GM21619 (cell line): ENCODE data around the gene ASTN2.

ENCODE experiments used
- ATAC-seq: cut with Tn5 transposase; IDR thresholded peaks from one replicate; pipeline ENCODE4 v1.9.1; 2021; ENCODE audit not compliant: unreplicated experiment

ASTN2 gene

DNA sequence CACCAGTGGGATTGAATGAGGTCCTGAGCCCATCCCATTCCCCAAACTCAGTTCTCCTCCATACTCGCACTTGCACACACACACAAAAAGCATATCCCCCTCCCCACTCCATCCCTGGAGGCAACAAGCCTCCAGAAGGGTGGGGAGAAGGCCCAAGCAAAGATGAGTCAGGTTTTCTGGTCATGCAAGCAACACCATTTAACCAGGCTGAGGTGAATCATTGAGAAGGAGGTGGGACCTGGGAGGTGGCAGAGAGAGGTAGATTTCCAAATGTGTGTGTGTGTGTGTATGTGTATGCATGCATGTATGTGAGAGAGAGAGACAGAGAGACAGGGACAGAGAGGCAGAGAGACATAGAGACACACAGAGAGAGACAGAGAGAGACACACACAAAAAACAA, 913.0 kb downstream of the ASTN2 start:
- ATAC-seq = no peak

DNA sequence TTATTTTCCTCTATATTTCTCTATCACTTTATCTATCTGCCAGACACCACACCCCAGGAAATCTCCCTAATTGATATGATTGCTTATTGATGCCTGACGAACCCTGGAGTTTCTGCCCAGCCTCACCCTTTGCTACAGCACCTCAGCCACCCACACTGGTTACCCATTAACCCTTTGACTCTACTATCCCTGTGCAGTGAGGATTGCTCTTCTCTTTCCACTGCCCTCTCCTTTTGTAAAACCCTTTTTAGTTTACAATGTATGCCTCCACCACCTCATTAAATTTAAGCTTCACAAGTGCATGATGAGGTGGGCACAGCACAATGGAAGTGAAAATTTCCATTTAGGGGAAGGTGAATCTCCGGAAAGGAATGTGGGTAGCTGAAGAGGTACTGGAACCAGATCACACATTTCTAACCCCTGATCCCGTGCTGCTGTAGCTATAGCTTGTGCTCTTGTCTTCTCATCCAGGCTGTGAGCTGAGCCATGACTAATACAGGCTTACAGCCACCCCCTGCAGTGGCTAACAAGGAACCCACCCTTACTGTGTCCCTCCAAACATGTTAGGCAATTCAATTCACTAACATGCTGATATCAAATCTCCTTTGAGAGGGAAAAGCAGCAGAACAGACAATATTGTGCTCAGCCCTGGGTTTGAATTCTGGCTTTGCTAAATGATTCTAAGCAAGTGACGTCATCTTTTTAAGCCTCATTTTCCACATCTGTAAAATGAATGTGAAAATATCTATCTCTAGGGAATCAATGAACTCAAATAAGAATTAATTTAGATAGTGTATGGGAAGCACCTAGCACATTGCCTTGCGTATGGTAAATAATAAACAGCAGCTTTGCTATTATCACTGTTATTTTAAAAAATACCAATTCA, 914.6 kb downstream of the ASTN2 start:
- ATAC-seq = no peak

DNA sequence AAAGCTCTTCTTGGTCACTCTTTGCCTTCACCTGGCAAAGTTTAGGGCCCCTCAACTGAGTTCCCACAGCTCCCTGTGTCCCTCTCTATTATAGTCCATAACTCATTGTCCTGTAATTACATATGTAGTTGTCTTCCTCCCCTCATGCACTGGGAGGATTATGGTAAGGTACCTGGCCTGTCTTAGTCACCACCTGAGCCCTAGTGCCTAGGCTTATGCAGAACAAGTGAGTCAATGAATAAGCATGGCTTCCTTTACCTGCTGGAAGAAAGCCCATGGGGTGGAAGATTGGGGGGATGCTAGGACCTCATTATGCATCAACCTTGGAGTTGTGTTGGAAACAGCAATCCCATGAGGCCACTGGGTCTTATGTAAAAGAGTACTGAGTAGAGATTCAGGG, 915.4 kb downstream of the ASTN2 start:
- no peak for ATAC-seq

DNA sequence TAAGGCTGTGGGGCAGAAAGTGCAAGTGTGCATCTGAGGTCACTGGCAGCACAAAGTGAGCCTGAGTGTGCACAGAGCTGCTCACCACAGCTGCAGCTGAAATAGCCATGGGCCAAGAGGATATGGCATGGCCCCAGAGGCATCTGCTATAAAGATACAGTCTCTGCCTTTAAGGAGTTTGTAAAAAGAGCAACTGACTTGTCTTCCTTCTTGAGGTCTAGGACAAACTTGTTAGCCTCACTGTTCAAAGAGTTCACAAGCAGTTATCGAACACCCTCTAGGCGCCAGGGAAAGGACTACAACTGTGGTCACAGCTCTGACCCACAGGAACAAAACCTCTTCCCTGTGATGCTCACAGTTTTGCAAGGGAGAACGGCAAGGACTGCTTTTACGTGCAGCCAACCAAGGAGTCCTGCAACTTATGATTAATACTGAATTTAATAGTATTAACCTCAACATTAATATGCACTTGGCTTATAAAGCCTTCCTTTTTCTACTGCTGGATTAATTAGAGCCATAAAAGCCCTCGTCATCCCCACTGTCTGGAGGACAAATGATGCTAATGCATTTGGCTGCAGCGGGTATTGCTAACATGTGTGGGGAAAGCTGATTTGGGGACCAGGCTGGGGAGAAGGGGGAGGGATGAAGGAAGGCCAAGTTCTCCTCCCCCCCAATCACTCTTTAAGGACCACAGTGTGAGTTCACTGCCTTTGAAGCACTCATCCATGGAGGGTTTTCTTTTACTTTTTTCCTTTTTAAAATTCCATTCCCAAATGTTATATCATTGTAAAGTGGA, 917.6 kb downstream of the ASTN2 start:
- ATAC-seq = no peak

DNA sequence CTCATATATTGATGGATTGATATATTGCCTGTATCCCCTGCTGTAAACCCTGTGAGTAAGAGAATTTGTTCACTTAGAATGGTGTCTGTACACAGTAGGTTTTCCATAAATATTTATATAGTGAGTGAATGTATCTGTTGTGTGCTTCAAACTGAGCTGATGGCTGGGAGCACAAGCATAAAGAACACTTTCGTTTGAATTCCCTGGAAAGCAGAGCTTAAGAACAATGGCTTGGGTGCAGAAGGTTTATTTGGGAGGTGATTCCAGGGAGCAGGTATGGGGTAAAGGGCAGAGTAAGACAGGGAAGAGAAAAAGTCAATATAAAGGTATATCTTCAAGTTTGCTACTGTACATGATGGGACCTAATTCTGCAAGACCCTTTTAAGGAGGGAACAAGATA, 918.7 kb downstream of the ASTN2 start:
- ATAC-seq = no peak

DNA sequence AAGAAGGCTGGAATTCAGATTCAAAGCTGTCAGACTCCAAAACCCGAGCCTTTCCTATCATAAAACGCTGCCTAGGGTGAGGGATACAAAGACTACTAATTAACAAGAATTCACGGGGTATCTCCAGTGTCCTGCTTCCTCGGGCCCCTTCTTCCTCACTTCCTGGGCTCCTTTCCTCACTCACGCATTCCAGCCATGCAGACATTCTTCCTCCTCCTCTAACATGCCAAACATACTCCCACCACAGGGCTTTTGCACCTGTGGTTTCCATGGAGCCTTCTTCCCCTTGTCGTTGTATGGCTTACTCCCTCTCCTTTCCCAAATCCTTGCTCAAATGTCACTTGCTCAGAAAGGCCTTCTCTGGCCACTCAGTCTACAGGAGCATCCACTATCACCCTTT, 919.1 kb downstream of the ASTN2 start:
- ATAC-seq = no peak

DNA sequence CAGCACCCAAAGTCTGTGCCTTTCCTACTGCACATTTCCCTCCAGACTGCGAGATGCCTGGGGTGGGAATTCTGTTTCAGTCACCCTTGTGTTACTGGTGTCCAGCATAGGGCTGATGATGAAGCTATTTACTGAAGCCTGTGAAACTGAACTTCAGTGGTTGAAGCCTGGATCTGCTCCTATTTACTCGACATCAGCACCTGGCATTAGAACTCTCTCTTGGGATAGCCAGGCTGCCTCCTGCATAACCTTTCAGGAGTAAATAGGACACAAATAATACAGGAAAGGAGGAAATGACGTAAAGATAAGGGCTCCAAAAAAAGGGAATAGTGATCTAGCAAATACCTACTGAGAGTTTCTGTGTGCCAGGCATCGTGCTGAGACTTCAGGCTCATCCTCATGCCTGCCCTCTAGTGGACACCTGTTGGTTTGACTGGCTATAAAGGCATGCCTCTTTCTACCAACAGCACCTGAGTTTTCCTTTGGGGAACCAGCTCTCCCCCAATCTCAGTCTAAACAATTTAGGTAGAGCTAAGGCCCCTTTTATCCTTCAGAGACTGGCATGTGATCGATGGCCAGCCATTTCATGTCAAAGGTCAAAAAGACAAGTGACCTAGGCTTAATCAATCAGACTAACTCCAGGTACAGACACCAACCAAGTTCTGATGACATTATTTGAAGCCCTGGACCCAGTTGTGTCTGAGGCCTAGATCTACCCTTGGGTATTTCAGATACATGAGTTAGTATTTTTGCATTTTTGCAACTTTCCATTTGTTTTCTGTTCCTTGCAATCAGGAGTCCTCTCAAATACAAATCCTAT, 919.8 kb downstream of the ASTN2 start:
- peak; percentile 69 for ATAC-seq

DNA sequence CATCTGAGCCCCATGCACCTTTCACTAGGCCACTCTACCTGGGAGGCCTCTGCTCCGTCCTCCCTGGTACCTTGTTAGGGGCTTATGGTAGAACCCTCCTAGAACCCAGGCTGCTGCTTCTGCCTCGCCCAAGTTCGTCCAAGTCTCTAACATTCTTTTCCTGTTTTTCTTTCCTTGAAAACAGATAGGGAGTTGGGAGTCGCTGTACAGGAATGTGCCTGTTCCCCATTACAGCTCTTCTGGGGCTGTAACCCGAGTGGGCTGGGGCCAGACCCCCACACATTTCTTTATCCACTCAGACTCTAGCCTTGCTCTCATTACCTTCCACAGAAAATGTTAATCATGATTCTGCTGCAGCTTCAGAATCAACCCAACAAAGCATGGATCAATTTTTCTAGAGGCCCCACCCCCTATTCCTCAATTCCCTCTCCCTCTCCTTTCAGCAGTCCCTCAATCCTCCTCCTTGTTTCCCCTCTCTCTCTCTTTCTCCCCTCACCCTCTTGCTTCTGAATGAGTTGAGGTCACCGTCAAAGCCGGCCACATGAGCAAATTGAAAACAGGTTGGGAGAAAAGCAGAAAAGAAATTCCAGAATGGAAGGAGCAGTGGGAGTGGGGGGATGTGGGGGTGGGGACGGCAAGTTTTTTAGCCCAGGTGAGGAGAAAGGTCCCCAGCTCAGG, 921.5 kb downstream of the ASTN2 start:
- ATAC-seq = no peak

DNA sequence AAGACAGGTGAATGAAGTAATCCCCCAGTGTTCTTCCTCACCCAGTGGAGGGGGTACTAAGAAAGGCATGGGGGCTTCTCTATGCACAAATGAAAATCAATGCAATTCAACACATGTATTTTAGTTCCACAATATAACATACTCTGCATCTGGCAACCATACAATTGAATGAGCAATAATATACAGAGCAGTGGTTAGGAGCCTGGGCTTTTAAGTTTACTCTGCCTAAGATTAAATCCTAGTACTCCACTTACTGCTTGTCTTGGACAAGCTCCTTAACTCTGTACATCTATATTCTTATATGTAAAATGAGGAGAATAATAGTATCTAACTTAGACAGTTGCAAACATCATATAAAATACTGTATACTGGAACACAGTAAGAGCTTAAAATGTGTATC, 923.2 kb downstream of the ASTN2 start:
- ATAC-seq = no peak

DNA sequence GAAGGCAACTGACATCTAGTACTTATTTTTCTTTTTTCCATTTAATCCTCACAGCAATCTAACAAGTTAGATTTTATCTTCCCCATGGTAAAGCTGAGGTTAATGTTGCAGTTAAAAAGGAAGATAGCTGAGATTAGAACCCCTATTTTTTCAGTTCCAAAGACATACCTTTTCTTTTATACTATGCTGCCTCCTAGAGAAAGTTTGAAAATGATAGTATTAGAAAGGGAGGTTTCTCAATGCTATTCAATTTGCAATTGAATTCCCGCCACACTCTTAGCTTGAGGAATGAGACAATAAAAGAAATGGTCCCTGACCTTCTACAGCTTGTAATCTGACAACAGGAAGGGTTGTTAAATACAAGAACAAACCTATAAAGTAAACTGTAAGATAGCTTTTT, 923.6 kb downstream of the ASTN2 start:
- ATAC-seq = no peak

DNA sequence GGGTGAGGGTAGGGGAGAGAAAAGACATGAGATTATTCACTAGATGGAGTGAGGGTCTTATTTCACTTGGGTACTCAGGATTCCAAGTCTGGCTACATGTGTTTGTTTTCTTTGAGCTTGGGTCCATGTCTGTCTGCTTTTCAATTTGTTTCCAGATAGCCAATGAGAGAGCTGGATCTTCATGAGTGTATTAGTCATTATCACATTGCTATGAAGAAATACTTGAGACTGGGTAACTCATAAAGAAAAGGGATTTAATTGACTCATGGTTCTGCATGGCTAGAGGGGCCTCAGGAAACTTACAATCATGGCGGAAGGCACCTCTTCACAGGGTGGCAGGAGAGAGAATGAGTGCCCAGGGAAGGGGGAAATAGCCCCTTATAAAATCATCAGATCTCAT, 924.5 kb downstream of the ASTN2 start:
- no peak for ATAC-seq

DNA sequence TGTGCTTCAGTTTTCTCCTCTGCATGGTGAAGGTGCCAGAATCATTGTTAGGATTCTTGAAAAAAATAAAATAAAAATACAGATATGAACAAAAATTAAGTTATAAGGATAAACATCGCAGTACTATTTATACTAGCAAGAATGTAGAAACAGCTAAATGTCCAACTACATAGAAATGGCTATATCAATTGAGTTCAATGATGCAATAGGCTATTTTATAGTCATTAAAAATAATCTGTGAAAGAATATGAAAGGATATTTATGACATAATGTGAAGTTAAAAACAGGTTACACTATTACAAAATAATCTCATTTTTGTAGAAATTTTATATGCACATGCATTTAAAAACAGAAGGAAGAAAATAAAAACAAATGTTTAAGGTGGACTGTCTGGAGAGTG, 926.5 kb downstream of the ASTN2 start:
- no peak for ATAC-seq

DNA sequence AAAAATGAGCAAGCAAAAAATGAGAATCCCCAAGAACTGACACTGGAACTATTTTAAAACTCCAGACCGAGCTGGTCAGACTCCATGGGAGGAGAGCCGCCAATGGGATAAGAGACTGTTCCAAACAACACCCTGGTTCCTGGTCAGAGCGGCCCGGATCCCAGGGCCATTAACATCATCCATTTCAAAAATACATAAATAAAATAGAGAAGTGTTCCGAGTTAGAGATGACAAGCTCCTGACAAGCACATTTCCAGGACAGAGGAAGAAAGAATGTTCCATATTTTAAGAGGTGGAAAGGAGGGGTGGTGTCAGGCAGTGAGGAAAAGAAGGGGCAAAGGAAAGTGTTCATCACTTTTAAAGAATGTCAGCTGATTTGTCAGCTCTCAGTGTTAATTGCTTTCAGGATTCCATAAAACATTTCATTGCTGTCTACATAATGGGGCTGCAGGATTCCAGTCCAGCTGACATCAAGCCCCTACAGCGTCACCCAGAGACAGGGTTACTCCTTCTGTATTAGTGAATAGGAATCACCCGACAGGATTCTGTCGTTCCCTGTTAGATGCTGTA, 930.3 kb downstream of the ASTN2 start:
- ATAC-seq = no peak

DNA sequence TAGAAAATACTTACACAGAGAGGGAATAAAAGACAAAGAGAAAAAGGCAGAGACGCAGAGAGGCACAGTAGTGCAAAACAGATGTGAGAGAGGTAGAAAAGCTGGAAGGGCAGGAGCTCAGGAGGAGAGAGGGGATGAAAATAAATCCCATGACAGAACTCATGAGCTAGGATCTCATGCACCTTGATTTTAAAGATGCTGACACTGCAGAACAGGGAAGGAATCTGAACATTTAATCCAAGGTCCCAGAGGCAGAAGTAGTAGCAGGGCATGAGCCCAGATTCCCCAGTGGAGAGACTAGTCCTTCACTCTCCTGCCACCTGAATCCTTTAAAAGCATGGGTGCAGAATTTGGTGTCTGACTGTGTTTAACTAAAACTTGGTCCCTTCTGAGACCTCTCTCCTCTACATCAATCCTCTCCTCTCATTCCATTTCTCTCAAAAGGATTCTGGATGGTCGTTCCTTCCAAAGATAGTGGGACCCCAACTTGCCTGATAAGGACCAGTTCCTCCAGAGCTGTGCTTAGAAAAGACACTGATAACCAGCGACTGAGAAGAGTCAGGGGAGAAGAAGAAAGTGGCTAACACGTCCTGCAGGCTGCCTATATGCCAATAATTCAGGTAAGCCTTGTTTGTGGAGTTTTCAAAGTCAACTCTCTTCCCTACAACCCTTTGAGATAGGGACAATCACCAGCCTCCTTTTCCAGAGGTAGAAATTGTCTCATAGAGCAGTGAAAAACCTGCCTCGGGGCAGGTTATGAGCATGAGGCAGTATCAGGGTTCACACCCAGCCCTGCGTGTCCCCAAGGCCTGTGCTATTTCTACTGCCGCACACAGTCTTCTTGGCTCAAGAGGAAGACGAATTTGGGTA, 931.0 kb downstream of the ASTN2 start:
- no peak for ATAC-seq

DNA sequence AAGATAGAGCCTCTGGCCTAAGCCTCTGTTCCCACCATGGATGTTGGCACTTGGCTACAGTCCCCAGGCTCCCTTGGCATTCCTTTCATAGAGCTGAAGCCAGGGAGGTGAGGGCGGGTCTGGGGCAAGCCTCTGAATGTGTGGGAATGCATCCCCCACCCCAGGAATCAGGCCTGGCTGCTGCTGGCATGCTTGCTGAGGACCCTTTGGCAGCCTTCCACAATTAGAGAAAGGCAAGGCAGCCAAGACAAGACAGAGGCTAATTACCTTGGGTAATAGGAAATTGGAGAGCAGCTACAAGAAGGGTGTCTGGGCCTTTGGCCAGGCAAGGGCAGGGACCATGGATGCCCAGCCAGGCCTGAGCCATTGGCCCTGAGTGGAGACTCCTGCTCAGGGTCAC, 932.1 kb downstream of the ASTN2 start:
- ATAC-seq = no peak

DNA sequence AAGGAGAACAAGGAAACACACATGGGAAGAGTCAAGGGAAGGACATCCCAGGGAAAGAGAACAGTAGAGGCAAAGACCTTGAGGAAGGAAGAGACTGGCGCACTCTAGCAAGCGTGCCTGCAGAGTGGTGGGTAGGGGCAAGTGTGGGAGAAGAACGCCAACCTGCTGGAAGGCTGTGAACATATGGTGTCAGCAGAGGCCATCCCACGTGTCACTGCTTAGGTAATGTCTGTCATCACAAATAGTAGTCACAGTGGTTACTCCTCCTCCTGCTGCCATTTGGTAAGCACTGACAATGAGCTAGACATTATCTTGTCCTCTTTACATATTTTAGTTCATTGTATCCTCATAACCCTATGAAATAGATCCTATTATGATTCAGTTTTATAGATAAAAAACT, 934.2 kb downstream of the ASTN2 start:
- no peak for ATAC-seq

DNA sequence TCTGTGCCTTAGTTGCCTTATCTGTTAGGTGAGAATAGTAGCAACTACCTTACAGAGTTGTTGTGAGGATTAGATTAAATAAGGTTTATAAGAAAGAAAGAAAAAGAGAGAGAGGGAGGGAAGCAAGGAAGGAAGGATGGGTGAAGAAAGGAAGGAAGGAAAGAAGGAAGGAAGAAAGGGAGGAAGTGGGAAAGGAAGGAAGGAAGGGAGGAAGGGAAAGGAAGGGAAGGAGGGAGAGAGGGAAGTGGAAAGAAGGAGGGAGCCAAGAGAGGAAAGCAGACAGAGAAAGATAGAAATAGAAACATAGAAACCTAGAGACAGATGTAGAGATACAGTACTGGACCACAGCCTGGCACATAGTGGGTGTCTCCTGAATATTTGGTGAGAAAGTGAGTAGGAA, 934.9 kb downstream of the ASTN2 start:
- ATAC-seq = no peak

DNA sequence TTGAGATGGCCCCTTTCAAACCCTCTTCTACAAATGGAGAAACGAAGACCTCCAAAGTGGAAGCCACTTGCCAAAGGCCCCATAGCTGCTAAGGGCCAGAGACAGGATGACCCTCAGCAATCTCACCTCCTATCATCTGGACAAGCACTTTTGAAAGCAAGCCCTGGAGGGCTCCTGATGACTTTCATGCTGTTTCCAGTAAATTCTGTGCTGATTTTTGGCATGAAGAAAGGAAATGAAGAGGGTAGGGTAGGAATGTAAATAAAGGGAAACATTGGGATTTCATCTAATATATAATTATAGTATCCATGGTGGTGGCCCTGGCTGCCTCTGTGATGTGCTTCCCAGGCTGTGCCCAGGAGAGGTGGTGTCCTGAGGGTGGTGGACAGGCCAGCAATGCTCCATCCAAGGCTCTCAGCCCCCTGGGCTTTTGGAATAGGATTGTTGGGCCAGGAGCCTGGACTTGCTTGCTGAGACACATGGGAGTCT, 935.8 kb downstream of the ASTN2 start:
- ATAC-seq = no peak

DNA sequence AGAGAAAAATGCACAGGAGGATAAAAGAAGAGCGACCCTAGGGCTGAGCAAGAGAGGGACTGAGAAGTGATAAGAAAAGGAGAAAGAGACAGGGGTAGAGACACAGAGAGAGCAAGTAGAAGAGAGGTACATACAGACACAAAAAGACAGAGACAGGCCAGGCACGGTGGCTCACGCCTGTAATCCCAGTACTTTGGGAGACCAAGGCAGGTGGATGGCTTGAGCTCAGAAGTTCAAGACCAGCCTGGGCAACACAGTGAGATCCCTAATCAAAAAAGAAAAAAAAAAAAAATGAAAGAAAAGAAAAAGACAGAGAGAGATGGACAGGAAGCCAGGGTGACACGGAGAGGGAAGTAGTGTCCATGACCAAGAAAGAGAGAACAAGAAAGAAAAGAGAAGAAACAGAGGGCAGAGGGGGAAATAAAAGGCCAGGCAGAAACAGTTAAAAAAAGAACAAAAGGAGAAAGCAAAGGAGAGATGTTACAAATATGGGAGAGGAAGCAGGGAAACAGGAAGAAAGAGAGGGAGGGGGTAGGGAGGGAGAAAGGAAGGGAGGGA, 937.2 kb downstream of the ASTN2 start:
- no peak for ATAC-seq
